NCI-H510A treated with DMSO at 0.1 percent for 48 hours (cell line): ENCODE measurements around the gene WNT5B.
"Not testable (repeated sequence)": the region's sequence is repeated elsewhere in the genome, so short reads cannot be mapped to it uniquely, and the experiment has no call there.

ENCODE experiments used
- DNase-seq: peaks from one replicate; lab custom pipeline; 2025; lab: John Stamatoyannopoulos, UW

WNT5B gene

GRCh38 chr12:1598757-1599156, 30.3 kb upstream of the WNT5B start:
- no peak for DNase-seq

DNA sequence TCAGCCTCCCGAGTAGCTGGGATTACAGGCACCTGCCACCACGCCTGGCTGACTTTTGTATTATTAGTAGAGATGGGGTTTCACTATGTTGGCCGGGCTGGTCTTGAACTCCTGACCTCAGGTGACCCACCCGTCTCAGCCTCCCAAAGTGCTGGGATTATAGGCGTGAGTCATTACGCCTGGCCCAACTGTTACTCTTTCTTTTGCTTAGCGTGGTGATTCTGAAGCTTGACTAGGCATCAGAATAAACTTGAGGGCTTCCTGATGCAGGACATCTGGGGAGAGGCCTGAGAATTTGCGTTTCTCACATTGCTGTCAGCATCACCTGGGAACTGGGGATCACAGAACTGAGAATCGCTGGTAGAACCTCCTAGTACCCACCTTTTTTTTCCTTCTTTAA, 26.3 kb upstream of the WNT5B start:
- not testable (repeated sequence) for DNase-seq

GRCh38 chr12:1603269-1603993, 25.6 kb upstream of the WNT5B start:
- DNase-seq: no peak

GRCh38 chr12:1604464-1604863, 24.6 kb upstream of the WNT5B start:
- no peak for DNase-seq

DNA sequence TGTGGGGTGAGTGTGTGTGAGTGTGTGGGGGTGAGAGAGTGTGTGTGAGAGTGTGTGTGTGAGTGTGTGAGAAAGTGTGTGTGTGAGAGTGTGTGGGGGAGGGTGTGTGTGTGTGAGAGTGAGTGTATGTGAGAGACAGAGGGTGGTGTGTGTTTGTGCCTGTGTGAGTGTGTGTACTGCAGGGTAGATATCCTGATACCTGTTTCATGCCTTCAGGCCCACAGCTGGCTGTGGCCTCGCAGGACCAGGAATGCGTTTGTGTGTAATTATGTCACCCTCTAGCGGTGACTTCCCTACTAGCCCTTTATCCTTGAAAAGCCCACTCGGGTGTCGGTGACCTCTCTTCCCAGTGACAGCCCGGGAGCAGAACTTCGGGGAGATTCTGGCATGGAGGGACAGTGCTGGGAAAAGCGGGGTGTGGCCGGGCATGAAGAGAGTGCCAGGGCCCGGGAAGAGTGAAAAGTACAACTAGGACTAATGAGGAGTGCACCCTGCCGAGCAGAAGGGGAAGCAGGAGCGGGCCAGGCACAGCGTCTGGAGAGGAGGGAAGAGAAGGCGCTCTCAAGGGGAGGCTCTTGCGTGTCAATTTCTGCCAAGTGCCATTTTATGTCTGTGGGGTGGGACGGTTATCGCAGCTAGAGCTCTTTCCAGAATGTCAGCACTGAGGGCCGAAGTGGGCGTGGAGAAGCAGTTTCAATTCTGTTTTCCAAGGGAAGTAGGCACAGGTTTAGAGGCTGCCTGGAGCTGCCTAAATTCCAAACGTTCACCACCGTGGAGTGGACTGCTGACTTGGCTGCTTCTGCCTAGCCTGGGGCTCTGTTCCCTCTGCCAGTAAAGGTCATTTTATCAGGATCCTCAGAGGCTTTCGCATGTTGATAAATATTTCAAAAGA, 23.7 kb upstream of the WNT5B start:
- DNase-seq: peak; percentile 64

DNA sequence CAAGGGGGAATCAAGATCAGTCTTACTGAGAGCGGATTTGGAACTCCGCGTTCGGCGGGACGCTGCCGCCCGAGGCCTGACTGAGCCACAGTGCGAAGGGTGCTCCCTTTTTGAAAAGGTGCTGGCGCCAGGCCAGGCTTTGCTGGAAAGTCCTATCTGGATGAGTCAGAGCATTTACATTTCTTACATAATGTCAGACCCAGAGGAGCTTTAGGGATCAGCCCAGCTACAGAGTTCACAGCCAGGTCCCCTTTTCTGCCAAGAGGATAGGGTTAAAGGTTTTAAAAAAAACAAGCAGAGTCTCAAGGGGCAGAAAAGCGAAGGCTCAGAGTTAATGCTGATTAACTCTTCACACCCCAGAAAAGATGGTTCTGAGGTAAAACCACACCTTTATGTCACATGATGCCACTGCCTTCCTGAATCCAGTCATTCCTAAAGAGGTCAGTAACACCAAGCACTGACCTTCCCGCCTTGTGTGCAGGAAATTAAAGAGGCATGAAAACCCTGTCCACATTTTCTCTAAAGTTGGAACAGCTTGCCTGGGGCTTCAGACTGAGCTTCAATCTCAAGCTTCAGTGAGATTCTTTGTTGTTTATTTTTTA, 22.9 kb upstream of the WNT5B start:
- DNase-seq: peak; percentile 59

DNA sequence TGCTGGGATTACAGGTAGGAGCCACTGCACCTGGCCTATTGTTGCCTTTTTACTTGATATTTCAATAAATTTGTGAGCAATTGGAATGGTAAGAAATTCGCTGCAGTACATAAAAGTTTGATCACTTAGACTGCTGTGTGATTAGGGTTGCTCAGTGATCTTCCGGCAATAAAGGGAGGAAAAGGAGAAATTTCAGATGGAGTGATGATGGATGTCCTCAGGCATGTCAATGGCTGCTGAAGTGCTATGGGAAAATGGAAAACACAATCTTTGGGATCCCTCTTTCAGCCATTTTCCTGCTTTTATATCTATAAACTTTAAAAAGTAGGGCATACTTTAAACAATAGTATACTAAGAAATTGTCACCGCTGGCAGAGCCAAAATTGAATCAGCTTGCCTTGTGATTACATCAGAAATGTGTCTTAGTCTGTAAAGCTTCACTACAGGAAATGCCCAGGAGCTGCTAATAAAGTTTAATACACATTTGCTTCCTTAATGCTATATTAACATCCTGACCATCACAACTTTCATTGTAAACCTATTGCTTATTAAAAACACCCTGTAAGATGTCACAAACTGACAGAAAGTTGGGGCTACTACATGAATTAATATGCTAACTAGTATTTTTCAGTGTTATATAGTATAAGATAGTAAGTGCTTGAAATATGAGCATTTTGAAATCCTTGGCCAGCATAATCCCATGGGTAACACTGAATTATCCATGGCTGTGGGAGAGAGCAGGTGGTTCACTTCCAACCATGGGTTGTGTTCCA, 20.9 kb upstream of the WNT5B start:
- DNase-seq: no peak

GRCh38 chr12:1608713-1609119, 20.3 kb upstream of the WNT5B start:
- DNase-seq: no peak

DNA sequence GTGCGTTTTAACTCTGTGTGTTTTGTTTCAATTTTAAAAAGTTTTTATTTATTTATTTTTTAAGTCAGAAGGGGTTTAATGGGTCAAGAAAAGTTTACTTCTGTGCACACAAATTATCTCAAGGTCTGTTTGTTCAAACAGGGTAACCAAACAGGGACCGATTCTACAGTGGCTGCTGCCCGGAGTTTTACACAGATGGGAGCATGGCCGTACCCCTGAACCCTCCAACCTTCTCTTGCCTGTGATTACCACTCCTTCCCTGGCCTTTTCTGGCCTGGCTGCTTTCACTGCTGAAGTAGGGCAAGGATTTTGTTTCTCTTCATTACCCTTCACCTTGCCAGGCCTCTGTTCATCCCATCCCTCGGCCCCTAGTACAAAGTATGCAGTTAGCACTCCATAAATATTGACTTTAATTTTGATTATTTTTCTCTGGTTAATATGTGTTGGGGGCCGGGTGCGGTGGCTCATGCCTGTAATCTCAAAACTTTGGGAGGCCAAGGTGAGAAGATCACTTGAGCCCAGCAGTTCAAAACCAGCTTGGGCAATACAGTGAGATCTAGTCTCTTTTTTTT, 18.9 kb upstream of the WNT5B start:
- DNase-seq: no peak

GRCh38 chr12:1611803-1612572, 17.0 kb upstream of the WNT5B start:
- DNase-seq: no peak

DNA sequence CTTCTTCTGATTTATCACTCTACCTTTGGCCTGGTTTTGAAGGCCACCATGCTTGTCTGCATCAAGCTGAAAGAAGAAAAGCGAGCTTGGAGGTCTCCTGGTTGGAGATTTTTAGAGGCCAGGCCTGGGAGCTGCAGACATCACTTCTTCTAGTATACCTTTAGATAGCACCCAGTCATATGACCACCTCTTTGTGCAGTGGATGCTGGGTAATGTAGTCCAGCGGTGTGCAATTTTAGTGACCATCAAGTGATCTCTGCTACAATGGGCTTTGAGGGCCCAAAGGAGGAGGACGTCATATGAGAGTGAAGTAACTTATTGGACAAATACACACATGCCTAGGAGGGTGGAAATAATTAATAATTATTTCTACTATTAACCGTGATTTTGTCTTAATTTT, 15.2 kb upstream of the WNT5B start:
- DNase-seq: no peak

DNA sequence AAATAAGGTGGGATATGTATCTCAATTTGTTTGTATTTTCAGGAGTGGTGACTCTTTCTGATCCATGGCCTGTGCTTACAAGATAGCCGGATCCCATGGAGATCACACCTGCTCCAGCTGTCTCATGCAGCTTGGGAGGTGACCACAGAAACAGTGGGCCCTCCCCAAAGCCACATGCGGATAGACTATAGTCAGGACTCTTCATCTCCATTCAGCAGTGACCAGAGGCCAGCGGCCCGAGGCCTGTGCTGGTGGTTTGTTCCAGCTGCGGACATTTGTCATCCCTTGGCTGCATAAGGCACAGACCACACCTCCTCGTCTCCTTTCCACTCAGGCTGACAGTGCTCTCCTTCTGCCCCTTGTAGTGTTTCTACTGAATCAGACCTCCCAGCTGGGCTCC, 14.7 kb upstream of the WNT5B start:
- no peak for DNase-seq

DNA sequence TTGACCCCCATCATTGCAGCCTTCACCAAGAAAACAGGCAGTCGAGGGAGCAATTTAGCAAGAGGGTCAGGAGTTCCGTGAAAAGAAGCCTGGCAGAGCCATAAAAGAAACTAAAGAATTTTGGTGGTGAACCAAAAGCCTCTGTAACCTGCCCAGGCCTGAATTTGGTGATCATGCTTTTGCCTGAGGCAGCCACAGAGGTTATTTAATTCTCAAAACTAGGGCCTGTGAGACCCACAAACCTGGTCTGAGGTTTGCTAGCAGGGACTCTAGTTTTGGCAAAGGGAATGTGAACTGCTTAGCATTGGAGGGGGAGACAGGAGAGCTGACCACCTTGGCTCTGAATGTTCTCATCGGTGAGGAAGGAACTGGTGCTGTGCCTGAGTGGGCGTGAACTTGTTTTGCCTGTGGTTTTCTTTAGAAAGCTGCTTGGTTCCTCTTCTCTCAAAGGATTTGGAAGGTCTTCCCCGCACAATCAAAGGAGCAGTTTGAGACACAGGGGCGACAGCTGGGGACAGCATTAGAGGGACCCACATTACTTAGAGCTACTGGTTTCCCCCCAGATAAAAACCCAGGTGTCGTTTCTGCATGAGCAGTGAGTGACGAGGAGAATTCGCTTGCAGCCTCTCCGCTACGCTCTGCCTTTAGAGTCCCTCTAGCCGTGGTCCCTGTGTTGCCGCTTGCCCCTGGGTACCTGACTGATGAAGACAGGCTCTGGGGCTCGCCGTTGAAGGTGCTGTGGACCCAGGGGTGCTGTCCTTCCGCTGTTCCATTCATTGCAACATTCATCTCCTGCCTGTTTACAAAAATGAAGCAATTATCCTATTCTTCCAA, 12.6 kb upstream of the WNT5B start:
- no peak for DNase-seq

GRCh38 chr12:1618489-1618888, 10.5 kb upstream of the WNT5B start:
- no peak for DNase-seq

DNA sequence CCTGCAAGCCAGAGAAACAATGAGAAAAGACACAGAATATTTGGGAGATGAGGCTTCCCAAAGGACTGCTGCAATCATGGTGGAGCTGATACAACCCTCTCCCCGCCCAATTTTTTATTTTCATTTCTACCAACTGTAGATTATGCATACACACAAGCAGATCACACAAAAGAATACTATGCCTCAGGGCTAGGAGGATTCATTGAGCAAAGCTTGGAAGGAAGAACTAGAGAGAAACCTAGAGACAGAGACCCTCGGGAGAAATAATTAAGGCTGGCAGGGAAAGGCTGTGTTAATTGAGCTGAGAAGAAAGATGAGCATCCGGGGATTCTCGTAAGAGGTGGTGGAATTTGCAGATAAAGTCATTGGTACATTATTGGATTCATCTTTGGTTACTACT, 9.9 kb upstream of the WNT5B start:
- no peak for DNase-seq

- DNase-seq: no peak
These were observed 9.4 kb upstream of the WNT5B start for GRCh38 chr12:1619587-1619986.

DNA sequence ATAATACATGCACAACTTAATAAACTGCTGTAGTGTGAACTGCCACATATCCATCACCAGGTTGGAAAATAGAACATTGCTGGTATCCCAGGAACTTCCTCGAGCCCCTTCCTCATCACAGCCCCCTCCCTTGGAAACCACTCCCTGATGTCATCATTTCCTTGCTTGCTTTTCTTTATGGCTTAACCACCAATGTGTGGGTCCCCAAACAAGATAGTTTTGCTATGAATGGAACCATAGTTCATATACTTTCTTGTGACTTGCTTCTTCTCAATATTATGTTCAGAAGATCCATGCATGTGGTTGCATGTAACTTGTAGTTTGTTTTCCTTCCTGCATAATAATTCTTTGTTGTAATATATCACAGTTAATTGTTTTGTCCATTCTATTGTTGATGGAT, 8.9 kb upstream of the WNT5B start:
- DNase-seq: no peak

DNA sequence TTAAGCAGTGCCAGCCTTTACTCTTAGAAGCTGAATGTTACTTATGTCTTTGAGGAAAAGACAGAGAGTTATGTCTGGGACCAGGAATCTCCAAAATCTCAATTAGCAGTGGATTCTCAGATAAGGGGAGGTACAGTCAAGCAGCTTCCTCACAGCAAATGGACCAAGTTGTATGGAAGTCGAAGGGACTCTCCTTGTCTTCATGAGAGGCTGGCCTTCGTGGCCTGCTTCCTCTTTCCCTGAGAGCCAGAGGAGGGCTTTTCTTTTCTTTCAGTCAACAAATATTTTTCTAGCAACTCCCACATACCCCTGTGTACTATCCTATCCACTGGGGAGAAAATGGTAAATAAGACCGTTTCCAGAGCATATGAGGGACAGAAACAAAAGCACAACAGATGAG, 6.6 kb upstream of the WNT5B start:
- no peak for DNase-seq

GRCh38 chr12:1629338-1630132, 504 bp downstream of the WNT5B start:
- no peak for DNase-seq
